ENCODE measurements around the gene MAST3. TPM values are rescaled to one million over a fixed set of nuclear protein-coding genes. Genes with fewer than 3 reads are reported as not detected.

Gene MAST3
- total and polyA plus RNA-seq, 2 of the 13 experiments (the other 11 are each of a cell fraction or from before 2014, with no cell fraction given) = 4.1 to 4.6 TPM

DNA sequence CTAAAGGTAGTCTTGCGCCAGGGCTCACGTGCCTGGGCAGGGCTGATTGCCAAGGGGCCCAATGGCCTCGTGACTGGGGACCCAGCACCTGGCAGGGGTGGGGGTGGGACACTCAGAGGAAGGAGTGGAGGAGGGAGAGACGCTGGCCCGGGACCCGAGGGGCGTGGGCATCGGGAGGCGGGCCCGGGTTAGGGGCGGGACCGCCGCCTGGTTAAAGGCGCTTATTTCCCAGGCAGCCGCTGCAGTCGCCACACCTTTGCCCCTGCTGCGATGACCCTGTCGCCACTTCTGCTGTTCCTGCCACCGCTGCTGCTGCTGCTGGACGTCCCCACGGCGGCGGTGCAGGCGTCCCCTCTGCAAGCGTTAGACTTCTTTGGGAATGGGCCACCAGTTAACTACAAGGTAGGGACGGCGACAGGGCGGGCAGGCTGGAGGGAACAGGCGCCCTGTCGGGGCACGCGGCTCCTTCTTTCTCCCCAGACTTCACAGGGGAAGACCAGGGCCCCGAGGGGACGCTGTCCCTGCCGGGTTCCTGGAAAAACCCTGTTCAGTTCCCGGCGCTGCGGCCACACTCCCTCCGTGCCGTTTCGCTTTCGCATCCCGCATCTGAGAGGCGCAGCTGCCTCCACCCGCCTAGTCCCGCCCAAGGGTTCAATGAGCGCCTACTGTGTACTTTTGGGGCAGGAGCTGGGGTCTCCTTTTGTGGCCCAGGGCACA, 76.2 kb downstream of the MAST3 start, which contains the start of gene IFI30 (continued):
- TF ChIP-seq HIVEP1 (CRISPR knock-in tag; IDR thresholded peaks at IDR 0.05) = 0 out of 2 replicates have a peak, but pooled peaks have one; percentile 23
- 0 out of 2 replicates have a peak, but pooled peaks have one; percentile 51 for TF ChIP-seq JUN (CRISPR knock-in tag; IDR thresholded peaks at IDR 0.05)
- peak; percentile 86 for TF ChIP-seq ZNF777 (CRISPR knock-in tag; IDR thresholded peaks at IDR 0.05)
- TF ChIP-seq, protein P1, sequence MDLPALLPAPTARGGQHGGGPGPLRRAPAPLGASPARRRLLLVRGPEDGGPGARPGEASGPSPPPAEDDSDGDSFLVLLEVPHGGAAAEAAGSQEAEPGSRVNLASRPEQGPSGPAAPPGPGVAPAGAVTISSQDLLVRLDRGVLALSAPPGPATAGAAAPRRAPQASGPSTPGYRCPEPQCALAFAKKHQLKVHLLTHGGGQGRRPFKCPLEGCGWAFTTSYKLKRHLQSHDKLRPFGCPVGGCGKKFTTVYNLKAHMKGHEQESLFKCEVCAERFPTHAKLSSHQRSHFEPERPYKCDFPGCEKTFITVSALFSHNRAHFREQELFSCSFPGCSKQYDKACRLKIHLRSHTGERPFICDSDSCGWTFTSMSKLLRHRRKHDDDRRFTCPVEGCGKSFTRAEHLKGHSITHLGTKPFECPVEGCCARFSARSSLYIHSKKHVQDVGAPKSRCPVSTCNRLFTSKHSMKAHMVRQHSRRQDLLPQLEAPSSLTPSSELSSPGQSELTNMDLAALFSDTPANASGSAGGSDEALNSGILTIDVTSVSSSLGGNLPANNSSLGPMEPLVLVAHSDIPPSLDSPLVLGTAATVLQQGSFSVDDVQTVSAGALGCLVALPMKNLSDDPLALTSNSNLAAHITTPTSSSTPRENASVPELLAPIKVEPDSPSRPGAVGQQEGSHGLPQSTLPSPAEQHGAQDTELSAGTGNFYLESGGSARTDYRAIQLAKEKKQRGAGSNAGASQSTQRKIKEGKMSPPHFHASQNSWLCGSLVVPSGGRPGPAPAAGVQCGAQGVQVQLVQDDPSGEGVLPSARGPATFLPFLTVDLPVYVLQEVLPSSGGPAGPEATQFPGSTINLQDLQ (CRISPR knock-in tag; IDR thresholded peaks at IDR 0.05) = 0 out of 2 replicates have a peak, but pooled peaks have one; percentile 59
- TF ChIP-seq SP5 (CRISPR knock-in tag; IDR thresholded peaks at IDR 0.05; ENCODE audit: borderline replicate concordance, low read depth) = peak; percentile 73
- 0 out of 2 replicates have a peak, but pooled peaks have one; percentile 17 for TF ChIP-seq ZNF3 (CRISPR knock-in tag; IDR thresholded peaks at IDR 0.05)
- TF ChIP-seq ZNF143 (CRISPR knock-in tag; IDR thresholded peaks at IDR 0.05) = peak; percentile 56; the same call in 1 of the 2 replicates
- no peak for TF ChIP-seq REL (CRISPR knock-in tag; conservative IDR thresholded peaks at IDR 0.05)
- 0 out of 2 replicates have a peak, but pooled peaks have one; percentile 23 for TF ChIP-seq ZSCAN9 (CRISPR knock-in tag; IDR thresholded peaks at IDR 0.05; ENCODE audit: borderline replicate concordance)
- TF ChIP-seq NRL (CRISPR knock-in tag; IDR thresholded peaks at IDR 0.05; ENCODE audit: borderline replicate concordance) = peak; percentile 29; the same call in 1 of the 2 replicates
- 0 out of 2 replicates have a peak, but pooled peaks have one; percentile 71 for TF ChIP-seq HNRNPL (IDR thresholded peaks at IDR 0.05; ENCODE audit: low read depth, low read length)
- TF ChIP-seq SMAD3 (CRISPR knock-in tag; IDR thresholded peaks at IDR 0.05) = peak; percentile 2; the same call in 1 of the 2 replicates
- peak; percentile 59 for TF ChIP-seq GABPB1 (CRISPR knock-in tag; IDR thresholded peaks at IDR 0.05)
- TF ChIP-seq NFKB2 (CRISPR knock-in tag; IDR thresholded peaks at IDR 0.05; ENCODE audit: borderline replicate concordance) = peak; percentile 87; the same call in 1 of the 2 replicates
- TF ChIP-seq, protein P2, sequence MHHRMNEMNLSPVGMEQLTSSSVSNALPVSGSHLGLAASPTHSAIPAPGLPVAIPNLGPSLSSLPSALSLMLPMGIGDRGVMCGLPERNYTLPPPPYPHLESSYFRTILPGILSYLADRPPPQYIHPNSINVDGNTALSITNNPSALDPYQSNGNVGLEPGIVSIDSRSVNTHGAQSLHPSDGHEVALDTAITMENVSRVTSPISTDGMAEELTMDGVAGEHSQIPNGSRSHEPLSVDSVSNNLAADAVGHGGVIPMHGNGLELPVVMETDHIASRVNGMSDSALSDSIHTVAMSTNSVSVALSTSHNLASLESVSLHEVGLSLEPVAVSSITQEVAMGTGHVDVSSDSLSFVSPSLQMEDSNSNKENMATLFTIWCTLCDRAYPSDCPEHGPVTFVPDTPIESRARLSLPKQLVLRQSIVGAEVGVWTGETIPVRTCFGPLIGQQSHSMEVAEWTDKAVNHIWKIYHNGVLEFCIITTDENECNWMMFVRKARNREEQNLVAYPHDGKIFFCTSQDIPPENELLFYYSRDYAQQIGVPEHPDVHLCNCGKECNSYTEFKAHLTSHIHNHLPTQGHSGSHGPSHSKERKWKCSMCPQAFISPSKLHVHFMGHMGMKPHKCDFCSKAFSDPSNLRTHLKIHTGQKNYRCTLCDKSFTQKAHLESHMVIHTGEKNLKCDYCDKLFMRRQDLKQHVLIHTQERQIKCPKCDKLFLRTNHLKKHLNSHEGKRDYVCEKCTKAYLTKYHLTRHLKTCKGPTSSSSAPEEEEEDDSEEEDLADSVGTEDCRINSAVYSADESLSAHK (CRISPR knock-in tag; IDR thresholded peaks at IDR 0.05; ENCODE audit: borderline replicate concordance) = no peak
- no peak for TF ChIP-seq ZNF207 (IDR thresholded peaks at IDR 0.05; ENCODE audit: borderline replicate concordance)
- no peak for TF ChIP-seq ZBTB21 (CRISPR knock-in tag; IDR thresholded peaks at IDR 0.05)
- TF ChIP-seq FOXC1 (CRISPR knock-in tag; IDR thresholded peaks at IDR 0.05; ENCODE audit: borderline replicate concordance) = no peak
- TF ChIP-seq, protein P3, sequence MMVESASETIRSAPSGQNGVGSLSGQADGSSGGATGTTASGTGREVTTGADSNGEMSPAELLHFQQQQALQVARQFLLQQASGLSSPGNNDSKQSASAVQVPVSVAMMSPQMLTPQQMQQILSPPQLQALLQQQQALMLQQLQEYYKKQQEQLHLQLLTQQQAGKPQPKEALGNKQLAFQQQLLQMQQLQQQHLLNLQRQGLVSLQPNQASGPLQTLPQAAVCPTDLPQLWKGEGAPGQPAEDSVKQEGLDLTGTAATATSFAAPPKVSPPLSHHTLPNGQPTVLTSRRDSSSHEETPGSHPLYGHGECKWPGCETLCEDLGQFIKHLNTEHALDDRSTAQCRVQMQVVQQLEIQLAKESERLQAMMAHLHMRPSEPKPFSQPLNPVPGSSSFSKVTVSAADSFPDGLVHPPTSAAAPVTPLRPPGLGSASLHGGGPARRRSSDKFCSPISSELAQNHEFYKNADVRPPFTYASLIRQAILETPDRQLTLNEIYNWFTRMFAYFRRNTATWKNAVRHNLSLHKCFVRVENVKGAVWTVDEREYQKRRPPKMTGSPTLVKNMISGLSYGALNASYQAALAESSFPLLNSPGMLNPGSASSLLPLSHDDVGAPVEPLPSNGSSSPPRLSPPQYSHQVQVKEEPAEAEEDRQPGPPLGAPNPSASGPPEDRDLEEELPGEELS (CRISPR knock-in tag; IDR thresholded peaks at IDR 0.05) = peak; percentile 25
- TF ChIP-seq, protein P4, sequence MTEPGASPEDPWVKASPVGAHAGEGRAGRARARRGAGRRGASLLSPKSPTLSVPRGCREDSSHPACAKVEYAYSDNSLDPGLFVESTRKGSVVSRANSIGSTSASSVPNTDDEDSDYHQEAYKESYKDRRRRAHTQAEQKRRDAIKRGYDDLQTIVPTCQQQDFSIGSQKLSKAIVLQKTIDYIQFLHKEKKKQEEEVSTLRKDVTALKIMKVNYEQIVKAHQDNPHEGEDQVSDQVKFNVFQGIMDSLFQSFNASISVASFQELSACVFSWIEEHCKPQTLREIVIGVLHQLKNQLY (CRISPR knock-in tag; IDR thresholded peaks at IDR 0.05) = 0 out of 2 replicates have a peak, but pooled peaks have one; percentile 10
- peak; percentile 22; the same call in 1 of the 2 replicates for TF ChIP-seq ZBTB38 (CRISPR knock-in tag; IDR thresholded peaks at IDR 0.05)
- peak; percentile 55; the same call in 1 of the 2 replicates for TF ChIP-seq RELA (CRISPR knock-in tag; IDR thresholded peaks at IDR 0.05)
- no peak for TF ChIP-seq KMT2A (CRISPR knock-in tag; IDR thresholded peaks at IDR 0.05)

All from HepG2 (cell line).